Astrocyte (in vitro differentiated cells and primary cell): ENCODE results near the gene CCDC197.

Source experiments
- CTCF ChIP-seq: IDR thresholded peaks from 2 replicates; pipeline ENCODE4 v1.5.1; 2011; ENCODE audit warnings: low read depth, mild to moderate bottlenecking, inconsistent platforms, low read length, moderate library complexity; ENCODE audit not compliant: insufficient read depth
- EZH2 ChIP-seq: IDR thresholded peaks from 2 replicates; pipeline ENCODE4 v1.6.1; 2012; ENCODE audit warnings: mild to moderate bottlenecking, low read length, inconsistent platforms; ENCODE audit not compliant: insufficient read depth

- TF ChIP-seq EZH2: no peak
- no peak for TF ChIP-seq CTCF
Measured at GRCh38 chr14:94018308-94018707, 21.2 kb downstream of the CCDC197 start.
